Thyroid gland (tissue), 4 donors: ENCODE data around the gene MVB12B. TPM values are rescaled to one million over a fixed set of nuclear protein-coding genes. Genes with fewer than 3 reads are reported as not detected.

Experiments used
- DNase-seq, 2 donors: peaks; one replicate each; pipeline ENCODE4 v3.0.0-alpha.2; 2019
- H3K27ac ChIP-seq, 3 donors: fragments of 200-600 bp; sonication (generic); 1 replicate in 2 of 3; 2 replicates in 1 of 3; pipeline ENCODE4 v1.5.1; 2016 to 2019; ENCODE audit warnings: mild to moderate bottlenecking in 1 of 3, moderate library complexity in 1 of 3
- H3K27me3 ChIP-seq: fragments of 200-600 bp; sonication (generic); one replicate; pipeline ENCODE4 v1.5.1; 2019
- H3K36me3 ChIP-seq, 2 donors: fragments of 200-600 bp; sonication (generic); one replicate each; pipeline ENCODE4 v1.5.1; 2016 to 2019
- H3K4me1 ChIP-seq, 2 donors: fragments of 200-600 bp; sonication (generic); one replicate each; pipeline ENCODE4 v1.5.1; 2017 to 2019
- H3K4me3 ChIP-seq, 3 donors: fragments of 200-600 bp; sonication (generic); replicated peaks in 1 of 3; 1 replicate in 2 of 3; 2 replicates in 1 of 3; pipeline ENCODE4 v1.5.1; 2016; ENCODE audit warnings: mild to moderate bottlenecking in 1 of 3
- H3K9me3 ChIP-seq: fragments of 200-600 bp; sonication (generic); one replicate; pipeline ENCODE4 v1.5.1; 2017
- CTCF ChIP-seq, 6 experiments: fragments of 200-600 bp in 3 of 6; fragments of 450-650 bp in 3 of 6; sonication (generic) in 3 of 6; IDR thresholded peaks; one replicate each; pipeline ENCODE4 v1.5.1; 2016 to 2019; ENCODE audit warnings: antibody characterized with exemption in 6 of 6, mild to moderate bottlenecking in 2 of 6, inconsistent platforms in 1 of 6, moderate library complexity in 1 of 6
- POLR2A ChIP-seq, 2 donors: fragments of 450-650 bp; IDR thresholded peaks; one replicate each; pipeline ENCODE4 v1.6.1; 2017; ENCODE audit warnings: antibody characterized with exemption in 2 of 2, mild to moderate bottlenecking in 2 of 2, moderate library complexity in 1 of 2
- WGBS, 2 donors: methylation state at CpG; one replicate each; pipeline ENCODE4 v1.1.5; 2017; 5-methylcytosine and 5-hydroxymethylcytosine counted together
- intact Hi-C: fragments of 100-400 bp; cut with DNase I; formaldehyde crosslinking; loops from one replicate; pipeline ENCODE4 v1.15.1; 2023
- total RNA-seq, 4 donors: library from RNA; depleted of rRNA; stranded (reverse); fragments of >200 nt; gene quantifications; one replicate each; pipeline ENCODE4 v1.2.3, GENCODE V29; 2016

The MVB12B gene
- total RNA-seq, 4 donors from 2014 or later = 13.4 to 19.3 (median 15.5) TPM

DNA sequence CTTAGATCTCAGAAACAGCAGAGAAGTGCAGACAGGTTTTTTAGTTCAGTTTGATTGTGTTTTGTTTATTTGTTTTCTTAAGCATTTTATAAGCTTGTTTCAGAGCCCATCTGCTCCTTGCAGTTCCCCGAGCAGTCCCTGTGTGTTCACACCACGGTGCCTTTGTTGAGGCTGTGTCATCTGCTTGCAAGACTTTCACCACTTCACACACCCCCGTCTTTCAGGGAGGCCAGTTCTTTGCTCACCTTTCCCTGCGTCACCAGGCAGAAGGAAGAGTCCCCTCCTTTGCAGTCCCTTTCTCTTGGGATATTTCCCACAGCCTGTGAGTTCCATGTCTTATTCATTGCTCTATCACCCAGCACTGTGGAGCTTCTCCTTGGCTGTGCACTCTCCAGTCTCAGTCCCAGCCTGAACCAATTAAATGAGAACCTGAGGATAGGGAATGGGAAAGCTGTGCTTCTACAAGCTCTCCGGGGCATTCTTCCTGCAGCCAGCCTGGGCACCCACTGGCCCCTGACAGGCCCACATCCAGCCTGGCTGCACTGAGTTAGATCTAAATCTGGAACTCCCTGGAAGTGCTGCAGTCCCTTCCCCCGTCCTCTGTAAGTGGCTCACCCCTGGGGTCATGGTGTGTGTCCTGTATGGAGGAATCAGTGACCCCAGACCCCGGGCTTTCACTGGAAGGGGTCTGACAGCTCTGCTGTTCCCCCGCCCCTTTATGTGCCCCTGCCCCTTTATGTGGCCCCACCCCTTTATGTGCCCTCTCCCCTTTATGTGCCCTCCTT is 5.5 kb downstream of the MVB12B start:
- H3K36me3 ChIP-seq = no peaks in the 10 kb centered on the region
- TF ChIP-seq POLR2A (IDR thresholded peaks at IDR 0.05) (no peak), CTCF (IDR thresholded peaks at IDR 0.05) (no peak)
- H3K9me3 ChIP-seq = no peaks in the 10 kb centered on the region
- intact Hi-C loops = no loop called here
- 80 to 87% methylated on average over 8 of the region's 8 CpGs for WGBS, 2 donors
- DNase-seq = no peak
- no peak overlapping the region for H3K4me3 ChIP-seq
- H3K27me3 ChIP-seq = no peaks in the 10 kb centered on the region
- no peak overlapping the region for H3K27ac ChIP-seq
- peaks cover 22 to 33% of the 10 kb centered on the region in 2 donors for H3K4me1 ChIP-seq

- DNase-seq = no peak
- WGBS, 2 donors = 42 to 45% methylated on average over 8 of the region's 8 CpGs
- H3K4me1 ChIP-seq = peaks cover 12 to 18% of the 10 kb centered on the region in 2 donors
- H3K27me3 ChIP-seq = no peaks in the 10 kb centered on the region
- H3K36me3 ChIP-seq = no peaks in the 10 kb centered on the region
- intact Hi-C loops = no loop called here
- peak overlapping the region in 1 of 3 donors; percentile 1 for H3K27ac ChIP-seq
- H3K4me3 ChIP-seq = no peak overlapping the region
- TF ChIP-seq POLR2A (IDR thresholded peaks at IDR 0.05) (no peak), CTCF (IDR thresholded peaks at IDR 0.05) (no peak)
- H3K9me3 ChIP-seq = no peaks in the 10 kb centered on the region
Observed at GRCh38 chr9:126334721-126335621, 8.3 kb downstream of the MVB12B start.

DNA sequence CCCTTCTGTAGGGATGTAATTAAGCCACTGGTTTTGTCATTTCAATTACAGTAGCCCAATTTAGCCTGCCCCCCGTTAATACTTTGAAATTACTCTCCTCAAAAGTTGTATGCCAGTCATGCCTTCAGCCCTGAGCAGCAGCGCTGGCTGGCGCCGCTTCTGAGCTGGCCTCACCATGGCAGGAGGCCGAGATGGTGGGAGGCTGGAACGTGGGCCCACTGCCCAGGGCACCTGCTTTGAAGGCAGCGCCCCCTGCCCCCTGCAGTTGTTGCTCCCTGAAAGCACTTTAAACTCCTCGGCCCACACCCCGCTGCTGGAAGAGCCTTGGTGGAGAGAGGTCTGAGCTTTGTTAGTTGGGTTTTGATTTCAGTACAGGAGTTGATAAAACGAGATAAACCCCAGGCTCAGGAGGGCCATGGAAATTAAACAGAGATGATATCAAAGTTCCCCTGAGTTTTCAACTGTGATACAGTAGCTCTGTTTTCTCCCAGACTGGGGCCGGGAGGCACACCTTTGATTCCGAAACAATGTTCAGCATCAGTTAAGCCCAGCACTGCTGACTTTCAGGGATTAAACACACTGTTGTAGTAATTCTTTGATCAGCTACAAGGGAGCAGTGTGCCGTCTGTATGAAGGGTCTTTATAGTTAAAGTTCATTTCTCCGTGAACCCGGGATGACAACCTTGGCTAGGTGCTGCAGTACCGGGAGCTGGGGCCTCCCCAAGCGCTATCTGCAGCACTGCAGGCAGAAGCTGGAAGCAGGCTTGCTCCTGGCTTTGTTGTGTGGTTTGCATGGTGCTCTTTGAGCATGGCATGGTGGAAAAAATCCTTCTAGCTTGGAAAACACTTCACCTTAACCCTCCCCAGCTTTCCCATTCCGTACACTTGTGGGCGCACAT is 9.5 kb downstream of the MVB12B start:
- Histone ChIP-seq H3K27ac (no peak overlapping the region), H3K36me3 (peaks cover 4% of the 10 kb centered on the region in 2 donors), H3K9me3 (no peaks in the 10 kb centered on the region), H3K4me1 (peaks cover 12 to 18% of the 10 kb centered on the region in 2 donors), H3K4me3 (no peak overlapping the region), H3K27me3 (no peaks in the 10 kb centered on the region)
- DNase-seq = no peak
- intact Hi-C loops = no loop called here
- WGBS, 2 donors = 86 to 95% methylated on average over 17 to 19 of the region's 19 CpGs
- TF ChIP-seq POLR2A (IDR thresholded peaks at IDR 0.05) = no peak
- TF ChIP-seq CTCF (IDR thresholded peaks at IDR 0.05) = no peak

- intact Hi-C loops = no loop called here
- Histone ChIP-seq H3K9me3 (no peaks in the 10 kb centered on the region), H3K4me3 (no peak overlapping the region), H3K27me3 (no peaks in the 10 kb centered on the region), H3K27ac (no peak overlapping the region), H3K36me3 (peaks cover 4 to 8% of the 10 kb centered on the region in 2 donors), H3K4me1 (peaks cover 12 to 18% of the 10 kb centered on the region in 2 donors)
- 86 to 90% methylated on average over 10 of the region's 10 CpGs for WGBS, 2 donors
- TF ChIP-seq CTCF (IDR thresholded peaks at IDR 0.05) (no peak), POLR2A (IDR thresholded peaks at IDR 0.05) (no peak)
- DNase-seq = no peak
Observed at GRCh38 chr9:126336736-126337325, 10.2 kb downstream of the MVB12B start.
